Mesenchymal stem cell (in vitro differentiated cells and primary cell): ENCODE results near the gene FGA.

Source experiments
- DNase-seq: peaks from one replicate; pipeline ENCODE4 v3.0.0-alpha.2; 2013
- H2AFZ ChIP-seq: one replicate; pipeline ENCODE4 v1.6.1; 2013; ENCODE audit warnings: low read depth, mild to moderate bottlenecking, control low read depth, inconsistent platforms, low read length, moderate library complexity
- H2AK5ac ChIP-seq: 2 replicates; pipeline ENCODE4 v1.6.1; 2013; ENCODE audit warnings: low read length, moderate library complexity, mild to moderate bottlenecking, inconsistent platforms; ENCODE audit not compliant: severe bottlenecking
- H2BK120ac ChIP-seq: one replicate; pipeline ENCODE4 v1.6.1; 2013; ENCODE audit warnings: low read depth, mild to moderate bottlenecking, inconsistent platforms, low read length, moderate library complexity
- H2BK12ac ChIP-seq, 2 experiments: one replicate each; pipeline ENCODE4 v1.6.1; 2013; ENCODE audit warnings: inconsistent platforms in 2 of 2, low read length in 2 of 2, mild to moderate bottlenecking in 2 of 2, moderate library complexity in 2 of 2, control low read depth in 1 of 2
- H2BK15ac ChIP-seq: one replicate; pipeline ENCODE4 v1.6.1; 2013; ENCODE audit warnings: mild to moderate bottlenecking, low read depth, inconsistent platforms; ENCODE audit not compliant: poor library complexity, severe bottlenecking
- H2BK5ac ChIP-seq: 2 replicates; pipeline ENCODE4 v1.6.1; 2013; ENCODE audit warnings: low read depth, mild to moderate bottlenecking, low read length, control low read depth, inconsistent platforms; ENCODE audit not compliant: poor library complexity, severe bottlenecking
- H3K14ac ChIP-seq, 2 experiments: one replicate each; pipeline ENCODE4 v1.6.1; 2013; ENCODE audit warnings: inconsistent platforms in 2 of 2, low read length in 2 of 2, control low read depth in 1 of 2, mild to moderate bottlenecking in 1 of 2, moderate library complexity in 1 of 2
- H3K18ac ChIP-seq, 2 experiments: one replicate each; pipeline ENCODE4 v1.6.1; 2013; ENCODE audit warnings: inconsistent platforms in 2 of 2, low read length in 2 of 2, control low read depth in 1 of 2, low read depth in 1 of 2, mild to moderate bottlenecking in 1 of 2
- H3K23ac ChIP-seq, 2 experiments: one replicate each; pipeline ENCODE4 v1.6.1; 2013; ENCODE audit warnings: inconsistent platforms in 2 of 2, low read length in 2 of 2, mild to moderate bottlenecking in 2 of 2, moderate library complexity in 2 of 2, control low read depth in 1 of 2
- H3K27ac ChIP-seq: 2 replicates; pipeline ENCODE4 v1.5.1; 2013; ENCODE audit warnings: mild to moderate bottlenecking, moderate library complexity, low read length, control low read depth, inconsistent platforms; ENCODE audit not compliant: poor library complexity, severe bottlenecking
- H3K27me3 ChIP-seq, 2 experiments: 2 replicates each; pipeline versions ENCODE4 v1.6.1 to v1.7.0; 2013; ENCODE audit warnings: low read length in 2 of 2, mild to moderate bottlenecking in 2 of 2, moderate library complexity in 2 of 2, control low read depth in 1 of 2, inconsistent platforms in 1 of 2; ENCODE audit not compliant: control insufficient read depth in 1 of 2, insufficient read depth in 1 of 2
- H3K36me3 ChIP-seq, 2 experiments: 2 replicates each; pipeline versions ENCODE4 v1.6.1 to v1.7.0; 2013; ENCODE audit warnings: low read length in 2 of 2, control low read depth in 1 of 2, inconsistent platforms in 1 of 2, low read depth in 1 of 2, mild to moderate bottlenecking in 1 of 2; ENCODE audit not compliant: insufficient read depth in 2 of 2, control insufficient read depth in 1 of 2
- H3K4ac ChIP-seq, 2 experiments: one replicate each; pipeline ENCODE4 v1.6.1; 2013; ENCODE audit warnings: inconsistent platforms in 2 of 2, low read length in 2 of 2, mild to moderate bottlenecking in 2 of 2, moderate library complexity in 2 of 2, control low read depth in 1 of 2, low read depth in 1 of 2
- H3K4me1 ChIP-seq: 2 replicates; pipeline ENCODE4 v1.6.1; 2013; ENCODE audit warnings: low read depth, low read length, control low read depth; ENCODE audit not compliant: control insufficient read depth, insufficient read depth
- H3K4me2 ChIP-seq: 2 replicates; pipeline ENCODE4 v1.6.1; 2013; ENCODE audit warnings: low read length, mild to moderate bottlenecking, inconsistent platforms; ENCODE audit not compliant: poor library complexity, severe bottlenecking
- H3K4me3 ChIP-seq, 2 experiments: 2 replicates each; pipeline versions ENCODE4 v1.5.1 to v1.7.0; 2013; ENCODE audit warnings: low read length in 2 of 2, mild to moderate bottlenecking in 2 of 2, control low read depth in 1 of 2, low read depth in 1 of 2; ENCODE audit not compliant: insufficient read depth in 1 of 2
- H3K79me1 ChIP-seq: replicated peaks from 2 replicates; pipeline ENCODE4 v1.6.1; 2013; ENCODE audit warnings: mild to moderate bottlenecking, control low read depth, low read length, inconsistent platforms; ENCODE audit not compliant: poor library complexity, severe bottlenecking
- H3K9ac ChIP-seq: 2 replicates; pipeline ENCODE4 v1.7.0; 2013; ENCODE audit warnings: mild to moderate bottlenecking, low read length, moderate library complexity
- H3K9me3 ChIP-seq: 2 replicates; pipeline ENCODE4 v1.7.0; 2013; ENCODE audit warnings: mild to moderate bottlenecking, low read length; ENCODE audit not compliant: control insufficient read depth
- H4K8ac ChIP-seq: one replicate; pipeline ENCODE4 v1.6.1; 2013; ENCODE audit warnings: inconsistent platforms, mild to moderate bottlenecking, low read length, moderate library complexity
- H4K91ac ChIP-seq: one replicate; pipeline ENCODE4 v1.6.1; 2013; ENCODE audit warnings: mild to moderate bottlenecking, low read length, inconsistent platforms
- WGBS: methylation state at CpG from one replicate; pipeline ENCODE4 v1.1.7; 2013; ENCODE audit warnings: mixed read lengths; 5-methylcytosine and 5-hydroxymethylcytosine counted together

The FGA gene

DNA sequence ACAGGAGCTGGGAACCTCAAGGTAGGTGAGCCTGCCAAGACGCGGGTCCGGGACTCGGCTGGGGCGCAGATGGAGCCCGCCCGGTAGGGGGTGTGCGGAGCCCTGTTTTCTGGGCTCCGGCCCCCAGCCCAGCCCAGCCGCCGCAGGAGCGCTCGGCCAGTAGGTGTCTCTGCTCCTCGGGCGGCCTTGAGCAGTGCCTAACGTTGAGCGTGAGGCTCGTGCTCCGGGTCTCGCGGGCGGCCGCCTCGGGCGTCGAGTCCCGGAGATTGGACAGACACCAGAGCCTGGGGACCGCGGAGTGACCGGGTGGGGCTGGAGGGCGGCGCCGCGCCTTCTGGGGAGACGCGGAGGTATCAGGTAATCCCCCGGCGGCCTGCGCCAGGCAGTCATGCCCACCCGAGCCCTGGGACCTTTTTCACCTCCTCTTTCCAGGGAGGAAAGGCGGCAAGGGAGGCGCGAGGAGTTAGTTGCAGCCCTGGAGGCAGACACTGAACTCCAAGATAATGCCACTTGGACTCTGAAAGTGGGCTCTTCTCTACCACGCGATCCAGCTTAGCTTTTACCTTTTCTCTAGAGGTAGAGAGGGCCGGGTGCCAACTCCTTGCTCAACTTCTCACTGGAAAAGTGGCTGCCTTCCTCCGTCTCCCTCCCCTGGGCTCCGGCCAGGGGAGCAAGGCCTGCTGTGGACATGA, 36.4 kb upstream of the FGA start:
- Histone ChIP-seq H3K9ac (peak overlapping the region; percentile 78), H3K4ac (no peak overlapping the region), H2BK120ac (no peak overlapping the region), H3K18ac (no peak overlapping the region), H3K4me3 (peak overlapping the region; percentile 64 to 71), H3K36me3 (no peaks in the 10 kb centered on the region), H2AK5ac (no peak overlapping the region), H3K79me1 (peaks cover 18% of the 10 kb centered on the region), H3K27me3 (peaks cover 0 to 32% of the 10 kb centered on the region in 2 experiments), H3K4me2 (peak overlapping the region; percentile 71), H4K91ac (no peak overlapping the region), H3K4me1 (peaks cover 3% of the 10 kb centered on the region), H3K9me3 (no peaks in the 10 kb centered on the region), H3K14ac (no peak overlapping the region), H2BK5ac (peak overlapping the region; percentile 19), H2BK15ac (no peak overlapping the region), H4K8ac (no peak overlapping the region), H2BK12ac (no peak overlapping the region), H3K23ac (no peak overlapping the region), H3K27ac (peak overlapping the region; percentile 90), H2AFZ (no peak overlapping the region)
- 6% methylated on average over 47 of the region's 48 CpGs for WGBS
- DNase-seq: peak; percentile 37

DNA sequence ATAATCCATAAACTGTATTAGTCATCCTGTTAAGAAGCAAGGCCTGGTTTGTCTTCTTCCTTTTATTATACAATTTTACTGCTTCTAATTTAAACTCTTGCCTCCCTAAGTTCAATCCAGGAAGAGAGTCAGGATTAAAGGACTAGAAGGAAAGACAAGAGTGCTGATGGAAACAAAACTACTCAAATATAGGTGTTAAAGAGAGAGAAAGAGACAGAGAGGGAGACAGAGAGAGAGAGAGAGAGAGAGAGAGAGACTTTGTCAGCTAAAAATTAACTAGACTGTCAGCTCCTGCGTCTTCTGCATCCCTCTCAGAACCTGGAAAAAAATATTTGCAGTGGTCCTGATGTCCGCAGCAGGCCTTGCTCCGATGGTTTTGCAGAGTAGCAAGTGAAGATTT, 35.4 kb upstream of the FGA start:
- Histone ChIP-seq H3K79me1 (peaks cover 12% of the 10 kb centered on the region), H2AFZ (no peak overlapping the region), H4K91ac (no peak overlapping the region), H3K4me3 (no peak overlapping the region), H2BK12ac (no peak overlapping the region), H3K4me1 (peaks cover 3% of the 10 kb centered on the region), H4K8ac (no peak overlapping the region), H3K18ac (no peak overlapping the region), H2AK5ac (no peak overlapping the region), H2BK5ac (no peak overlapping the region), H3K14ac (no peak overlapping the region), H3K4ac (no peak overlapping the region), H3K27me3 (peaks cover 0 to 24% of the 10 kb centered on the region in 2 experiments), H3K4me2 (peak overlapping the region; percentile 71), H3K9ac (peak overlapping the region; percentile 17), H2BK120ac (no peak overlapping the region), H3K23ac (no peak overlapping the region), H2BK15ac (no peak overlapping the region), H3K9me3 (no peaks in the 10 kb centered on the region), H3K36me3 (no peaks in the 10 kb centered on the region), H3K27ac (peak overlapping the region; percentile 90)
- WGBS: 87% methylated on average over 3 of the region's 3 CpGs
- no peak for DNase-seq

DNA sequence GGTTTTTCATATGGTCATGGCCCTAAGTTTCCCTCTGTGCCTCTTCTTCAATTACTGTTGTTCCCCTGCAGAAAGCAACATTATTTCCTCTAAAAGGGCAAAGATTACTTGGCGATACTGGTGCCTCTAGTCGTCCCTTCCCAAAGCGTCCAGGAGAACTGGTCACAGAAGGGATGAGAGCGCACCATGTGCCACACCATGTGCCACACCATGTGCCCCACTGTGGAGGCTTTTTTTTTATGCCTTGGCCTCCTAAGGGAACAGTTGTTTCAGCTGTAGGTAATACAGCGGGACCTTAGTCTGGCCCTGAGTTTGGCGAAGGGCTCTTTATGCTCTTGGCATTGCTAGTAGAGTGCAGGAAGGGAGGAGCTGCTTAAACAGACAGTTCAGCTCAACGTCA, 33.5 kb upstream of the FGA start:
- WGBS: 86% methylated on average over 7 of the region's 7 CpGs
- Histone ChIP-seq H3K4me1 (peaks cover 3% of the 10 kb centered on the region), H3K9me3 (no peaks in the 10 kb centered on the region), H3K18ac (no peak overlapping the region), H3K14ac (no peak overlapping the region), H2BK5ac (no peak overlapping the region), H4K91ac (no peak overlapping the region), H2AK5ac (peak overlapping the region; percentile 20), H3K79me1 (peaks cover 6% of the 10 kb centered on the region), H3K27ac (no peak overlapping the region), H2BK120ac (no peak overlapping the region), H4K8ac (no peak overlapping the region), H2BK15ac (no peak overlapping the region), H3K23ac (no peak overlapping the region), H2AFZ (no peak overlapping the region), H3K4me3 (no peak overlapping the region), H3K9ac (no peak overlapping the region), H3K27me3 (peaks cover 0 to 7% of the 10 kb centered on the region in 2 experiments), H3K4me2 (no peak overlapping the region), H3K36me3 (no peaks in the 10 kb centered on the region), H2BK12ac (no peak overlapping the region), H3K4ac (no peak overlapping the region)
- no peak for DNase-seq

DNA sequence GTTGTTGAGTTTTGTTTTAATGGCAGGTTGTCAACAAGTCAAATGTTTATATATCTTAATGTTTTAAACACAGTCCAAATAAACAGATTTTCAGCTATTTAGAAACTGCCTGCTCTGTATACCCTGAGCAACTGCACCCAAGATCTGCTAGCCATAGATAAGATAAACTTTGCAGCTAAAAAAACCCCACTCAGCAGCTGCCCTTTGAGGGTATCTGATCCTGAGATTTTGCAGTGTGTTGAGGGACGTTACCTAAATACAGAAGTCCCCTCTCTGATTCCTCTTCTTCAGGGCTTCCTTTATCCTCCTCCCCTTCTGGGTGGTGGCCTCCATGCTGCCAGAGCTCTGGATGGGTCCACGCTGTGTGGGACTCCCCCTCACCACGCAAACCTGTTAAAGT, 32.9 kb upstream of the FGA start:
- H2BK120ac ChIP-seq: no peak overlapping the region
- H2AK5ac ChIP-seq: peak overlapping the region; percentile 20
- H3K9ac ChIP-seq: no peak overlapping the region
- H2BK15ac ChIP-seq: no peak overlapping the region
- H4K8ac ChIP-seq: no peak overlapping the region
- H3K23ac ChIP-seq: no peak overlapping the region
- H2AFZ ChIP-seq: no peak overlapping the region
- no peak overlapping the region for H3K27ac ChIP-seq
- H3K4me3 ChIP-seq: no peak overlapping the region
- no peak overlapping the region for H3K14ac ChIP-seq
- peaks cover 0 to 1% of the 10 kb centered on the region in 2 experiments for H3K27me3 ChIP-seq
- H3K4me2 ChIP-seq: no peak overlapping the region
- no peak overlapping the region for H3K4ac ChIP-seq
- H3K9me3 ChIP-seq: no peaks in the 10 kb centered on the region
- H4K91ac ChIP-seq: no peak overlapping the region
- DNase-seq: no peak
- no peaks in the 10 kb centered on the region for H3K36me3 ChIP-seq
- H2BK5ac ChIP-seq: no peak overlapping the region
- peaks cover 3% of the 10 kb centered on the region for H3K4me1 ChIP-seq
- peaks cover 2% of the 10 kb centered on the region for H3K79me1 ChIP-seq
- WGBS: 86% methylated on average over 3 of the region's 3 CpGs
- no peak overlapping the region for H3K18ac ChIP-seq
- no peak overlapping the region for H2BK12ac ChIP-seq
